OCI-LY7 (cell line): Measurements from ENCODE around the gene SINHCAF. TPM values are rescaled to one million over a fixed set of nuclear protein-coding genes. Genes with fewer than 3 reads are reported as not detected.

Source experiments
- BruUV-seq: library from RNA; stranded (reverse); fragments of 400-500 nt; replicated peaks from 2 replicates; lab custom pipeline; 2021; lab: Mats Ljungman, UMichigan
- CTCF ChIA-PET: fragments of 300-600 bp; sonication (Branson Sonifier 250); formaldehyde crosslinking; loops from one replicate; lab custom pipeline; 2022; ENCODE audit warnings: antibody characterized with exemption; ENCODE audit not compliant: unreplicated experiment; lab: Charles Lee
- POLR2A ChIA-PET: fragments of 300-600 bp; sonication (Branson Sonifier 250); formaldehyde crosslinking; loops from one replicate; lab custom pipeline; 2022; ENCODE audit warnings: antibody characterized with exemption; lab: Charles Lee
- DNase-seq: peaks from one replicate; pipeline ENCODE4 v3.0.0-alpha.2; 2015; ENCODE audit warnings: low spot score
- H2AFZ ChIP-seq: fragments of 200-600 bp; sonication (generic), shearing (Covaris generic); 2 replicates; pipeline ENCODE4 v1.6.1; 2014; ENCODE audit warnings: mild to moderate bottlenecking, antibody characterized with exemption, low read length, moderate library complexity
- H3K27ac ChIP-seq: fragments of 200-600 bp; sonication (generic); 2 replicates; pipeline ENCODE4 v1.5.1; 2014; ENCODE audit warnings: mixed run types, low read depth, mild to moderate bottlenecking, moderate library complexity, low read length, inconsistent platforms; ENCODE audit not compliant: poor library complexity, severe bottlenecking
- H3K36me3 ChIP-seq: fragments of 200-600 bp; sonication (generic); 2 replicates; pipeline ENCODE4 v1.6.1; 2014; ENCODE audit warnings: mild to moderate bottlenecking, antibody characterized with exemption, low read length, moderate library complexity, mixed read lengths; ENCODE audit not compliant: insufficient read depth
- H3K4me1 ChIP-seq: fragments of 200-600 bp; sonication (generic); 2 replicates; pipeline ENCODE4 v1.5.1; 2014; ENCODE audit warnings: mild to moderate bottlenecking, low read length; ENCODE audit not compliant: insufficient read depth, poor library complexity, severe bottlenecking
- H3K4me2 ChIP-seq: fragments of 200-600 bp; sonication (generic); 2 replicates; pipeline ENCODE4 v1.6.1; 2014; ENCODE audit warnings: mild to moderate bottlenecking, low read length
- H3K4me3 ChIP-seq: fragments of 200-600 bp; sonication (generic); 2 replicates; pipeline ENCODE4 v1.5.1; 2014; ENCODE audit warnings: mild to moderate bottlenecking, low read depth, low read length; ENCODE audit not compliant: poor library complexity, severe bottlenecking
- H3K79me2 ChIP-seq: fragments of 200-600 bp; sonication (generic); 2 replicates; pipeline ENCODE4 v1.6.1; 2016; ENCODE audit warnings: low read depth, mild to moderate bottlenecking, low read length, moderate library complexity, mixed read lengths; ENCODE audit not compliant: insufficient read depth
- H3K9me2 ChIP-seq: fragments of 200-600 bp; sonication (generic); 2 replicates; pipeline ENCODE4 v1.6.1; 2016; ENCODE audit warnings: mild to moderate bottlenecking, low read length, mixed read lengths; ENCODE audit not compliant: insufficient read depth
- H3K9me3 ChIP-seq: fragments of 200-600 bp; sonication (generic); 2 replicates; pipeline ENCODE4 v1.6.1; 2014; ENCODE audit warnings: mild to moderate bottlenecking, mixed run types, low read length, mixed read lengths
- H4K20me1 ChIP-seq: fragments of 200-600 bp; sonication (generic); 2 replicates; pipeline ENCODE4 v1.6.1; 2014; ENCODE audit warnings: mild to moderate bottlenecking, antibody characterized with exemption, low read length, moderate library complexity, mixed read lengths; ENCODE audit not compliant: insufficient read depth
- CTCF ChIP-seq: fragments of 200-600 bp; sonication (generic); conservative IDR thresholded peaks from 2 replicates; pipeline ENCODE4 v1.5.1; 2014; ENCODE audit warnings: mild to moderate bottlenecking, antibody characterized with exemption, low read length, moderate library complexity, mixed read lengths
- EZH2phosphoT487 ChIP-seq: fragments of 200-600 bp; sonication (generic); IDR thresholded peaks from 2 replicates; pipeline ENCODE4 v1.6.1; 2018; ENCODE audit warnings: low read depth, borderline replicate concordance, mild to moderate bottlenecking, mixed run types, antibody characterized with exemption, low read length, moderate library complexity, mixed read lengths
- intact Hi-C: fragments of 100-400 bp; cut with micrococcal nuclease; formaldehyde crosslinking; loops from one replicate; pipeline ENCODE4 v1.10.0; 2022; ENCODE audit not compliant: unreplicated experiment
- total RNA-seq, 2 experiments: library from RNA; depleted of rRNA in 1 of 2; stranded (reverse); fragments of >200 nt in 1 of 2; shearing (Covaris generic) in 1 of 2; gene quantifications; 2 replicates each; pipeline ENCODE4 v1.2.3, GENCODE V29; 2014 to 2022

The SINHCAF gene
- total RNA-seq, 2 experiments from 2014 or later: 51.0 to 86.2 TPM

GRCh38 chr12:31353750-31354708 is 28.1 kb upstream of the SINHCAF start:
- Histone ChIP-seq H3K4me1 (peaks cover 9% of the 10 kb centered on the region), H3K27ac (no peak overlapping the region), H3K36me3 (no peaks in the 10 kb centered on the region), H4K20me1 (no peaks in the 10 kb centered on the region), H3K4me2 (peak overlapping the region; percentile 11; the same call in 1 of the 2 replicates), H3K9me2 (no peaks in the 10 kb centered on the region), H3K79me2 (no peaks in the 10 kb centered on the region), H3K9me3 (no peaks in the 10 kb centered on the region), H2AFZ (0 out of 2 replicates have a peak overlapping the region, but pooled peaks have one; percentile 10), H3K4me3 (no peak overlapping the region)
- ChIA-PET POLR2A (interaction anchor here (0.5 to 1.2 kb wide), 4 partner anchors 15 to 37 kb away, joined by 3 to 4 read pairs (median 4); no protein-coding TSS in a partner anchor), CTCF (no interaction called here)
- intact Hi-C loops: no loop called here
- BruUV-seq: no TSS peak
- DNase-seq: peak; percentile 31
- TF ChIP-seq CTCF: no peak
- TF ChIP-seq EZH2phosphoT487: no peak

GRCh38 chr12:31346267-31346666 is 20.3 kb upstream of the SINHCAF start:
- no peak for TF ChIP-seq CTCF
- TF ChIP-seq EZH2phosphoT487: no peak
- no peaks in the 10 kb centered on the region for H3K79me2 ChIP-seq
- intact Hi-C loops: no loop called here
- ChIA-PET CTCF (no interaction called here), POLR2A (interaction anchor here (0.9 to 1.9 kb wide), 2 partner anchors 17 to 29 kb away, joined by 3 to 5 read pairs; no protein-coding TSS in a partner anchor)
- H3K4me1 ChIP-seq: no peaks in the 10 kb centered on the region
- no peaks in the 10 kb centered on the region for H3K36me3 ChIP-seq
- H3K9me3 ChIP-seq: no peaks in the 10 kb centered on the region
- no TSS peak for BruUV-seq
- DNase-seq: no peak
- H2AFZ ChIP-seq: no peak overlapping the region
- H3K9me2 ChIP-seq: no peaks in the 10 kb centered on the region
- H4K20me1 ChIP-seq: no peaks in the 10 kb centered on the region
- H3K4me2 ChIP-seq: no peak overlapping the region
- no peak overlapping the region for H3K4me3 ChIP-seq
- H3K27ac ChIP-seq: no peak overlapping the region

GRCh38 chr12:31343139-31343538 is 17.2 kb upstream of the SINHCAF start:
- Histone ChIP-seq H3K9me2 (no peaks in the 10 kb centered on the region), H3K4me2 (no peak overlapping the region), H3K9me3 (no peaks in the 10 kb centered on the region), H3K27ac (no peak overlapping the region), H3K4me3 (no peak overlapping the region), H4K20me1 (no peaks in the 10 kb centered on the region), H3K79me2 (no peaks in the 10 kb centered on the region), H3K4me1 (no peaks in the 10 kb centered on the region), H3K36me3 (no peaks in the 10 kb centered on the region), H2AFZ (no peak overlapping the region)
- no peak for DNase-seq
- POLR2A ChIA-PET: no interaction called here
- no TSS peak for BruUV-seq
- CTCF ChIA-PET: interaction anchor here (0.6 kb wide), 1 partner anchor 135 kb away, joined by 3 read pairs; no protein-coding TSS in a partner anchor
- intact Hi-C loops: no loop called here
- no peak for TF ChIP-seq CTCF
- no peak for TF ChIP-seq EZH2phosphoT487
